Measurements from ENCODE around the gene BCAM.

The BCAM gene

DNA sequence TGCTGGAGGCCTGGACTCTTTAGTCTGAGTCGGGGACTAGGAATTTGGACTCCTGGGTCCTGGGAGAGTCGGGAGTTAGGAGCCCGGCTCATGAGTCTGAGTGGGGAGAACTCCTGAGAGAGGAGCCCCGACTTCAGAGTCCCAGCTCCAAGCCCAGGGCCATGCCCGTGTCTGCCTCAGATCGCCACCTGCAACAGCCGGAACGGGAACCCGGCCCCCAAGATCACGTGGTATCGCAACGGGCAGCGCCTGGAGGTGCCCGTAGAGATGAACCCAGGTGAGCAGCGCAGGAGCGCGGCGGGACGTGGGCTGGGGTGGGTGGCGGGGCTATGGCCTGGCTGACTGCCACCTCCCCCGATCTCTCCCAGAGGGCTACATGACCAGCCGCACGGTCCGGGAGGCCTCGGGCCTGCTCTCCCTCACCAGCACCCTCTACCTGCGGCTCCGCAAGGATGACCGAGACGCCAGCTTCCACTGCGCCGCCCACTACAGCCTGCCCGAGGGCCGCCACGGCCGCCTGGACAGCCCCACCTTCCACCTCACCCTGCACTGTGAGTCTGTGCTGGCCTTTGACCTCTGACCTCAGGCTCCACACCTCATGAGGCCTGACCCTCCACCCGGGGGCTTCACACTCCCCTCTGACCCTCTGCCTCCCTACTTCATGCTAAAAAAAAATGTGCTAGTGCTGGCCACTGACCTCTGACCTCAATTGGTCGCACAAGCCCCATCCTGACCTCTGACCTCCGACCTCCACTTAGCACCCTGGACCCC lies 4.4 kb downstream of the BCAM start:
- DNase-seq (ENCODE audit: low read depth), result no peak
- no peak overlapping the region for H3K4me3 ChIP-seq (ENCODE audit: low read depth, low read length)
- TF ChIP-seq, protein P1, sequence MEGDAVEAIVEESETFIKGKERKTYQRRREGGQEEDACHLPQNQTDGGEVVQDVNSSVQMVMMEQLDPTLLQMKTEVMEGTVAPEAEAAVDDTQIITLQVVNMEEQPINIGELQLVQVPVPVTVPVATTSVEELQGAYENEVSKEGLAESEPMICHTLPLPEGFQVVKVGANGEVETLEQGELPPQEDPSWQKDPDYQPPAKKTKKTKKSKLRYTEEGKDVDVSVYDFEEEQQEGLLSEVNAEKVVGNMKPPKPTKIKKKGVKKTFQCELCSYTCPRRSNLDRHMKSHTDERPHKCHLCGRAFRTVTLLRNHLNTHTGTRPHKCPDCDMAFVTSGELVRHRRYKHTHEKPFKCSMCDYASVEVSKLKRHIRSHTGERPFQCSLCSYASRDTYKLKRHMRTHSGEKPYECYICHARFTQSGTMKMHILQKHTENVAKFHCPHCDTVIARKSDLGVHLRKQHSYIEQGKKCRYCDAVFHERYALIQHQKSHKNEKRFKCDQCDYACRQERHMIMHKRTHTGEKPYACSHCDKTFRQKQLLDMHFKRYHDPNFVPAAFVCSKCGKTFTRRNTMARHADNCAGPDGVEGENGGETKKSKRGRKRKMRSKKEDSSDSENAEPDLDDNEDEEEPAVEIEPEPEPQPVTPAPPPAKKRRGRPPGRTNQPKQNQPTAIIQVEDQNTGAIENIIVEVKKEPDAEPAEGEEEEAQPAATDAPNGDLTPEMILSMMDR (IDR thresholded peaks at IDR 0.05; ENCODE audit: low read depth, low read length, missing control alignments), result no peak

DNA sequence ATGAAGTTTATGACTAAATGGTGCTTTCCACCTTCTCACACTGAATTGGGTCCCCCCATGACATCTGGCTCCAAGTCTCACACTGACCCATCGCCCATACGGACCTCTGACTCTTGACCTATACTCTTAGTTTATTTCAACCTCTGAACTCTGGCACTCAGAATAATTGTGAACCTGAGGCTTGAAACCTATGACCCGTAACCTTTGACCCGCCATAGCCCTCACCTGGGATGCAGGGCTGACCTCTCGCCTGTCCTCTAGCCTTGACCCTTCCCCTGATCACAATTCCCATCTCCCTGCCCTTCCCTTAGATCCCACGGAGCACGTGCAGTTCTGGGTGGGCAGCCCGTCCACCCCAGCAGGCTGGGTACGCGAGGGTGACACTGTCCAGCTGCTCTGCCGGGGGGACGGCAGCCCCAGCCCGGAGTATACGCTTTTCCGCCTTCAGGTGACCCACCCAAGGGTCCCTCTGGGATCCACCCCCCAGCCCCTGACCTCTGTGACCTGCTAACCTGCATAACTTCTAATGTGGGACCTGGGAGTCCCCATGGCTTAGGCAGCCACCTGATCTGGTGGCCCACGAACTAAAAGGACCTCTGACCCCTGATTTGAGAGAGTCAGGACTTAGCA lies 5.1 kb downstream of the BCAM start:
- DNase-seq (ENCODE audit: low read depth), result no peak
- no peak overlapping the region for H3K4me3 ChIP-seq (ENCODE audit: low read depth, low read length)
- TF ChIP-seq, protein P1 (IDR thresholded peaks at IDR 0.05; ENCODE audit: low read depth, low read length, missing control alignments), result no peak

DNA sequence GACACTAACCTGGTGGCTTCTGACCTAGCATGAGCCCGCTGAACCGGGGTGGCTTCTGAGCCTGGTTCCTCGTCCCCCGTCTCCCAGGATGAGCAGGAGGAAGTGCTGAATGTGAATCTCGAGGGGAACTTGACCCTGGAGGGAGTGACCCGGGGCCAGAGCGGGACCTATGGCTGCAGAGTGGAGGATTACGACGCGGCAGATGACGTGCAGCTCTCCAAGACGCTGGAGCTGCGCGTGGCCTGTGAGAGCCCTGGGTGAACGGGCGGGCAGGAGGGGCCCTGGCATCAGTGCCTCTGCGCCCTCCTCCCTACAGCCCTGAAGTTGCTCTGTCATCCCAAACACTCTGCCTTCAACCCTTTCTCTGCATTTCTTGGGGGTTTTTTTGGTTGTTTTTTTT lies 5.6 kb downstream of the BCAM start:
- no peak overlapping the region for H3K4me3 ChIP-seq (ENCODE audit: low read depth, low read length)
- TF ChIP-seq, protein P1 (IDR thresholded peaks at IDR 0.05; ENCODE audit: low read depth, low read length, missing control alignments), result no peak
- no peak for DNase-seq (ENCODE audit: low read depth)

DNA sequence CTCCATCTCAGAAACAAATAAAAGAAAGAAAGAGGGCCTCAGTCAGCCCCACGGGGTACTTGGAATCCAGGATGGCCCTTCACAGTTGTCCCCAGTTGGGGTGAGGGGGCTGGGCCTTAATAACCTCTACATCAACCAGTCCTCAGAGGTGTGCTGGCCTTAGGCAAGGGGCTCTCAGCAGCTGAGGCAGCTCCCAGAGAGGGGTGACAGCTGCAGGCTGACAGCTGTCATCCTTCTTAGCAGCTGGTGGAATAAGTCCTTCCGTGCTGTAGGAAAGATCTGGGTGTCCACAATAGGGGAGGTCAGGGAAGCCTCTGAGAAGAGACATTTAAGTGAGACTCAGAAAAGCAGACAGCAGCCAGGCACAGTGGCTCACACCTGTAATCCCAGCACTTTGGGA lies 7.4 kb downstream of the BCAM start:
- no peak for DNase-seq (ENCODE audit: low read depth)
- no peak overlapping the region for H3K4me3 ChIP-seq (ENCODE audit: low read depth, low read length)
- TF ChIP-seq, protein P1 (IDR thresholded peaks at IDR 0.05; ENCODE audit: low read depth, low read length, missing control alignments), result no peak

DNA sequence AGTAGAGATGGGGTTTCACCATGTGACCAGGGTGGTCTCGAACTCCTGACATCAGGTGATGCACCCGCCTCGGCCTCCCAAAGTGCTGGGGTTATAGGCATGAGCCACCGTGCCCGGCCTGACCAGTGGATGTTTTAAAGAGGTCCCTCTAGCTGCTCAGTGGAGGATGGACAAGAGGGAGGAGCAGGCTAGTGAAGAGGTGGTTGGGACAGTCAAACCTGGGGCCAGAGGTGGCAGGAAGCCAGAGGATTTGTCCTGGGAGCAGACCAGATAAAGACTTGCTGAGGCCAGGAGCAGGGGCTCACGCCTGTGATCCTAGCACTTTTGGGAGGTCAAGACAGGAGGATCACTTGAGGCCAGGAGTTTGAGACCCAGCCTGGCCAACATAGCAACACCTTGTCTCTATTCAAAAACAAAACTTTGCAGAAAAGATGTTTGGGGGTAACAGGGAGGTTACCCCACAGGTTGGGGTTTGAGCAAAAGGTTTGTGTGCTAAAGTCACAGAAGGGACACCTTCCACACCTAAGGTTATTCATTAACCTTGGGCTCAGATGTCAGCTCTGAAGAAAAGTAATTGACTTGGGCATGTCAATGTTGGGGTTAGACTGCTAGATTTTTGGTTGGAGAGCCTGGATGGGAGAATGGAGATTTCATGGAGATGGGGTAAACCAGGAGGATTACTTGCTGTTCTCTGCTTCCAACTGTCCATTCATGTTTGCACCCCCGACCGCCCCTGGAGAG lies 9.0 kb downstream of the BCAM start:
- no peak for DNase-seq (ENCODE audit: low read depth)
- TF ChIP-seq, protein P1 (IDR thresholded peaks at IDR 0.05; ENCODE audit: low read depth, low read length, missing control alignments), result no peak
- H3K4me3 ChIP-seq (ENCODE audit: low read depth, low read length), result no peak overlapping the region

DNA sequence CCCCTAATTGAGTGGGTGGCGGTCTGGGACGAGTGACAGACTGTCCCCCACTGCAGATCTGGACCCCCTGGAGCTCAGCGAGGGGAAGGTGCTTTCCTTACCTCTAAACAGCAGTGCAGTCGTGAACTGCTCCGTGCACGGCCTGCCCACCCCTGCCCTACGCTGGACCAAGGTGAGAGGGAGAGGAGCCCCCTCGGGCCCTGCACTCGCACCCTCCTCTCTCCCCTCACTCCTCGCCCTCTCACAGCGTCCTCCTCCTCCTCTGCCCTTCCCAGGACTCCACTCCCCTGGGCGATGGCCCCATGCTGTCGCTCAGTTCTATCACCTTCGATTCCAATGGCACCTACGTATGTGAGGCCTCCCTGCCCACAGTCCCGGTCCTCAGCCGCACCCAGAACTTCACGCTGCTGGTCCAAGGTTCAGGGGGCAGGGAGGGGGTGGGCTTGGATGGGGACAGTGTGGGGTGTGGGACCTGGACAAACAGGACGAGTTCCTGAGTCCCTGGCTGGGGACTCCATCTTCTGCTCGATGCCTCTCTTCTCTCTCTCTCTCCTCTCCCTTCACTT lies 9.6 kb downstream of the BCAM start:
- no peak overlapping the region for H3K4me3 ChIP-seq (ENCODE audit: low read depth, low read length)
- no peak for DNase-seq (ENCODE audit: low read depth)
- TF ChIP-seq, protein P1 (IDR thresholded peaks at IDR 0.05; ENCODE audit: low read depth, low read length, missing control alignments), result no peak
